Activated CD4-positive, alpha-beta T cell treated with anti-CD3 and anti-CD28 coated beads for 24 hours (primary cell): ENCODE measurements around the gene MALAT1.
"Not testable (repeated sequence)": the region's sequence is repeated elsewhere in the genome, so short reads cannot be mapped to it uniquely, and the experiment has no call there.

Source experiments
- DNase-seq, 2 donors: peaks; one replicate each; pipeline ENCODE4 v3.0.0-alpha.2; 2020; ENCODE audit warnings: low read depth in 2 of 2

The MALAT1 gene

GRCh38 chr11:65498977-65499712 lies at the start of gene MALAT1:
TSS of gene MALAT1 (plus strand) at chr11:65499045.
- DNase-seq = peak; percentile 86 to 93

- not testable (repeated sequence) for DNase-seq
Observed at GRCh38 chr11:65451301-65451700, 47.5 kb upstream of the MALAT1 start.

- not testable (repeated sequence) for DNase-seq
Observed at GRCh38 chr11:65452259-65452658, 46.6 kb upstream of the MALAT1 start.

- DNase-seq = no peak
Observed at GRCh38 chr11:65452806-65453490, 45.9 kb upstream of the MALAT1 start.

GRCh38 chr11:65454311-65454695 lies 44.5 kb upstream of the MALAT1 start:
- no peak for DNase-seq

- peak; percentile 65 to 83 for DNase-seq
Observed at GRCh38 chr11:65454696-65455456, 44.0 kb upstream of the MALAT1 start.

GRCh38 chr11:65456418-65456817 lies 42.4 kb upstream of the MALAT1 start:
- no peak for DNase-seq

GRCh38 chr11:65459552-65459951 lies 39.3 kb upstream of the MALAT1 start:
- DNase-seq = no peak

GRCh38 chr11:65465471-65465870 lies 33.4 kb upstream of the MALAT1 start:
- DNase-seq = not testable (repeated sequence)

GRCh38 chr11:65467306-65467705 lies 31.5 kb upstream of the MALAT1 start:
- DNase-seq = not testable (repeated sequence)

- no peak for DNase-seq
Observed at GRCh38 chr11:65468874-65469333, 29.9 kb upstream of the MALAT1 start.

GRCh38 chr11:65470433-65471049 lies 28.3 kb upstream of the MALAT1 start:
- no peak for DNase-seq

- DNase-seq = no peak
Observed at GRCh38 chr11:65471447-65471891, 27.4 kb upstream of the MALAT1 start.

GRCh38 chr11:65472588-65473277 lies 26.1 kb upstream of the MALAT1 start:
- DNase-seq = not testable (repeated sequence)

GRCh38 chr11:65473278-65473860 lies 25.5 kb upstream of the MALAT1 start:
- DNase-seq = no peak

- no peak for DNase-seq
Observed at GRCh38 chr11:65474864-65475263, 24.0 kb upstream of the MALAT1 start.

GRCh38 chr11:65476632-65477148 lies 22.2 kb upstream of the MALAT1 start:
- DNase-seq = no peak

- DNase-seq = peak; percentile 87 to 91
Observed at GRCh38 chr11:65477149-65477965, 21.5 kb upstream of the MALAT1 start.

GRCh38 chr11:65478388-65479183 lies 20.3 kb upstream of the MALAT1 start:
- DNase-seq = no peak
